HepG2 (cell line): Measurements from ENCODE around the gene WDR81. TPM values are rescaled to one million over a fixed set of nuclear protein-coding genes. Genes with fewer than 3 reads are reported as not detected.

Source experiments
- ATF1 ChIP-seq: IDR thresholded peaks from 2 replicates; pipeline ENCODE4 v1.6.1; 2016; ENCODE audit warnings: mild to moderate bottlenecking, control low read depth
- ETV6 ChIP-seq: sonication (generic); formaldehyde crosslinking; conservative IDR thresholded peaks from 2 replicates; pipeline ENCODE4 v1.4.0; 2020; ENCODE audit warnings: missing genetic modification reagents
- HES4 ChIP-seq: sonication (generic); formaldehyde crosslinking; IDR thresholded peaks from 2 replicates; pipeline ENCODE4 v1.9.0; 2021; ENCODE audit warnings: mild to moderate bottlenecking, missing genetic modification reagents, borderline replicate concordance
- KDM3A ChIP-seq: IDR thresholded peaks from 2 replicates; pipeline ENCODE4 v1.6.1; 2018; ENCODE audit warnings: low read depth, missing compliant biosample characterization
- NR2F6 ChIP-seq, 2 experiments: IDR thresholded peaks; 2 replicates each; pipeline ENCODE4 v1.6.1; 2016; ENCODE audit warnings: antibody characterized with exemption in 1 of 2, mild to moderate bottlenecking in 1 of 2
- RBM22 ChIP-seq: fragments of 200-400 bp; formaldehyde crosslinking; optimal IDR thresholded peaks from 2 replicates; pipeline ENCODE3; 2017; ENCODE audit warnings: mild to moderate bottlenecking, low read length, moderate library complexity
- SIX1 ChIP-seq: sonication (generic); formaldehyde crosslinking; IDR thresholded peaks from 2 replicates; pipeline ENCODE4 v1.4.0; 2020; ENCODE audit warnings: missing genetic modification reagents, borderline replicate concordance
- TCF7L2 ChIP-seq: IDR thresholded peaks from 2 replicates; pipeline ENCODE4 v1.6.1; 2011; ENCODE audit warnings: mild to moderate bottlenecking, low read depth, low read length, moderate library complexity
- U2AF1 ChIP-seq: fragments of 200-400 bp; formaldehyde crosslinking; optimal IDR thresholded peaks from 2 replicates; pipeline ENCODE3; 2017; ENCODE audit warnings: mild to moderate bottlenecking, low read depth, low read length
- ZNF160 ChIP-seq: sonication (generic); formaldehyde crosslinking; IDR thresholded peaks from 2 replicates; pipeline ENCODE4 v1.8.0; 2022; ENCODE audit warnings: mild to moderate bottlenecking, inconsistent platforms, missing genetic modification reagents
- ZNF350 ChIP-seq: sonication (generic); formaldehyde crosslinking; IDR thresholded peaks from 2 replicates; pipeline ENCODE4 v1.4.0; 2020; ENCODE audit warnings: mild to moderate bottlenecking, low read depth, missing genetic modification reagents, borderline replicate concordance
- ZNF441 ChIP-seq: sonication (generic); formaldehyde crosslinking; IDR thresholded peaks from 2 replicates; pipeline ENCODE4 v1.7.0; 2021; ENCODE audit warnings: missing genetic modification reagents, borderline replicate concordance
- ZNF724P ChIP-seq: sonication (generic); formaldehyde crosslinking; IDR thresholded peaks from 2 replicates; pipeline ENCODE4 v1.8.0; 2022; ENCODE audit warnings: missing genetic modification reagents, borderline replicate concordance
- ZNF777 ChIP-seq: sonication (generic); formaldehyde crosslinking; IDR thresholded peaks from 2 replicates; pipeline ENCODE4 v1.4.0; 2020; ENCODE audit warnings: missing genetic modification reagents
- ZNF788 ChIP-seq: sonication (generic); formaldehyde crosslinking; IDR thresholded peaks from 2 replicates; pipeline ENCODE4 v1.5.0; 2020; ENCODE audit warnings: mild to moderate bottlenecking, missing genetic modification reagents, borderline replicate concordance
- ZXDC ChIP-seq: sonication (generic); formaldehyde crosslinking; IDR thresholded peaks from 2 replicates; pipeline ENCODE4 v1.5.0; 2020; ENCODE audit warnings: mild to moderate bottlenecking, missing genetic modification reagents
- polyA plus RNA-seq, 8 experiments: library from polyadenylated mRNA; depleted of rRNA in 3 of 8; stranded (reverse) in 7 of 8; unstranded in 1 of 8; fragments of >200 nt; fragmentation: Illumina TruSeq in 4 of 8; extraction: Trizol in 4 of 8; gene quantifications; 2 replicates each; pipeline versions ENCODE4 v1.2.1 to v1.2.3, GENCODE V29; 2011 to 2016; ENCODE audit warnings: low read depth in 4 of 8, missing spikeins in 1 of 8, mixed read lengths in 1 of 8; ENCODE audit not compliant: insufficient read depth in 1 of 8
- total RNA-seq, 5 experiments: library from RNA; depleted of rRNA; stranded (reverse); fragments of >200 nt; fragmentation: Illumina TruSeq; extraction: Trizol; gene quantifications; 2 replicates each; pipeline ENCODE4 v1.2.3, GENCODE V29; 2016; ENCODE audit warnings: low read depth in 1 of 5
- TF ChIP-seq, protein P1 (sequence below): sonication (generic); formaldehyde crosslinking; IDR thresholded peaks from 2 replicates; pipeline ENCODE4 v1.4.0; 2020; ENCODE audit warnings: missing genetic modification reagents
- TF ChIP-seq, protein P2 (sequence below), 2 experiments: sonication (generic) in 1 of 2; formaldehyde crosslinking in 1 of 2; IDR thresholded peaks; 2 replicates each; pipeline versions ENCODE4 v1.4.0 to v1.6.1; 2018 to 2020; ENCODE audit warnings: missing genetic modification reagents in 2 of 2, borderline replicate concordance in 1 of 2, low read depth in 1 of 2, mild to moderate bottlenecking in 1 of 2, missing biosample characterization in 1 of 2
- TF ChIP-seq, protein P3 (sequence below): IDR thresholded peaks from 2 replicates; pipeline ENCODE4 v1.6.1; 2018; ENCODE audit warnings: missing genetic modification reagents

The WDR81 gene
- total and polyA plus RNA-seq, 2 of the 13 experiments (the other 11 are each of a cell fraction or from before 2014, with no cell fraction given) = 9.1 to 16.7 TPM

- TF ChIP-seq ZNF724P (CRISPR knock-in tag) (peak; percentile 54; the same call in 1 of the 2 replicates), ZNF441 (peak; percentile 36; the same call in 1 of the 2 replicates), TCF7L2 (no peak), ZNF788 (no peak; the same call in 1 of the 2 replicates), ZXDC (peak; percentile 30; the same call in 1 of the 2 replicates), NR2F6 (IDR thresholded peaks at IDR 0.05) (no peak), NR2F6 (CRISPR knock-in tag; IDR thresholded peaks at IDR 0.05) (peak; percentile 55; the same call in 1 of the 2 replicates), U2AF1 (no peak), ATF1 (CRISPR knock-in tag) (no peak), RBM22 (no peak), ETV6 (CRISPR knock-in tag) (no peak), ZNF160 (CRISPR knock-in tag) (no peak), ZNF350 (CRISPR knock-in tag) (no peak), ZNF777 (CRISPR knock-in tag) (no peak), SIX1 (CRISPR knock-in tag) (no peak), HES4 (CRISPR knock-in tag) (no peak), KDM3A (no peak)
- TF ChIP-seq, protein P1, sequence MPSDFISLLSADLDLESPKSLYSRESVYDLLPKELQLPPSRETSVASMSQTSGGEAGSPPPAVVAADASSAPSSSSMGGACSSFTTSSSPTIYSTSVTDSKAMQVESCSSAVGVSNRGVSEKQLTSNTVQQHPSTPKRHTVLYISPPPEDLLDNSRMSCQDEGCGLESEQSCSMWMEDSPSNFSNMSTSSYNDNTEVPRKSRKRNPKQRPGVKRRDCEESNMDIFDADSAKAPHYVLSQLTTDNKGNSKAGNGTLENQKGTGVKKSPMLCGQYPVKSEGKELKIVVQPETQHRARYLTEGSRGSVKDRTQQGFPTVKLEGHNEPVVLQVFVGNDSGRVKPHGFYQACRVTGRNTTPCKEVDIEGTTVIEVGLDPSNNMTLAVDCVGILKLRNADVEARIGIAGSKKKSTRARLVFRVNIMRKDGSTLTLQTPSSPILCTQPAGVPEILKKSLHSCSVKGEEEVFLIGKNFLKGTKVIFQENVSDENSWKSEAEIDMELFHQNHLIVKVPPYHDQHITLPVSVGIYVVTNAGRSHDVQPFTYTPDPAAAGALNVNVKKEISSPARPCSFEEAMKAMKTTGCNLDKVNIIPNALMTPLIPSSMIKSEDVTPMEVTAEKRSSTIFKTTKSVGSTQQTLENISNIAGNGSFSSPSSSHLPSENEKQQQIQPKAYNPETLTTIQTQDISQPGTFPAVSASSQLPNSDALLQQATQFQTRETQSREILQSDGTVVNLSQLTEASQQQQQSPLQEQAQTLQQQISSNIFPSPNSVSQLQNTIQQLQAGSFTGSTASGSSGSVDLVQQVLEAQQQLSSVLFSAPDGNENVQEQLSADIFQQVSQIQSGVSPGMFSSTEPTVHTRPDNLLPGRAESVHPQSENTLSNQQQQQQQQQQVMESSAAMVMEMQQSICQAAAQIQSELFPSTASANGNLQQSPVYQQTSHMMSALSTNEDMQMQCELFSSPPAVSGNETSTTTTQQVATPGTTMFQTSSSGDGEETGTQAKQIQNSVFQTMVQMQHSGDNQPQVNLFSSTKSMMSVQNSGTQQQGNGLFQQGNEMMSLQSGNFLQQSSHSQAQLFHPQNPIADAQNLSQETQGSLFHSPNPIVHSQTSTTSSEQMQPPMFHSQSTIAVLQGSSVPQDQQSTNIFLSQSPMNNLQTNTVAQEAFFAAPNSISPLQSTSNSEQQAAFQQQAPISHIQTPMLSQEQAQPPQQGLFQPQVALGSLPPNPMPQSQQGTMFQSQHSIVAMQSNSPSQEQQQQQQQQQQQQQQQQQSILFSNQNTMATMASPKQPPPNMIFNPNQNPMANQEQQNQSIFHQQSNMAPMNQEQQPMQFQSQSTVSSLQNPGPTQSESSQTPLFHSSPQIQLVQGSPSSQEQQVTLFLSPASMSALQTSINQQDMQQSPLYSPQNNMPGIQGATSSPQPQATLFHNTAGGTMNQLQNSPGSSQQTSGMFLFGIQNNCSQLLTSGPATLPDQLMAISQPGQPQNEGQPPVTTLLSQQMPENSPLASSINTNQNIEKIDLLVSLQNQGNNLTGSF (CRISPR knock-in tag) = no peak
- TF ChIP-seq, protein P2, sequence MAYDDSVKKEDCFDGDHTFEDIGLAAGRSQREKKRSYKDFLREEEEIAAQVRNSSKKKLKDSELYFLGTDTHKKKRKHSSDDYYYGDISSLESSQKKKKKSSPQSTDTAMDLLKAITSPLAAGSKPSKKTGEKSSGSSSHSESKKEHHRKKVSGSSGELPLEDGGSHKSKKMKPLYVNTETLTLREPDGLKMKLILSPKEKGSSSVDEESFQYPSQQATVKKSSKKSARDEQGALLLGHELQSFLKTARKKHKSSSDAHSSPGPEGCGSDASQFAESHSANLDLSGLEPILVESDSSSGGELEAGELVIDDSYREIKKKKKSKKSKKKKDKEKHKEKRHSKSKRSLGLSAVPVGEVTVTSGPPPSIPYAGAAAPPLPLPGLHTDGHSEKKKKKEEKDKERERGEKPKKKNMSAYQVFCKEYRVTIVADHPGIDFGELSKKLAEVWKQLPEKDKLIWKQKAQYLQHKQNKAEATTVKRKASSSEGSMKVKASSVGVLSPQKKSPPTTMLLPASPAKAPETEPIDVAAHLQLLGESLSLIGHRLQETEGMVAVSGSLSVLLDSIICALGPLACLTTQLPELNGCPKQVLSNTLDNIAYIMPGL (CRISPR knock-in tag; IDR thresholded peaks at IDR 0.05; ENCODE audit: borderline replicate concordance in 1 of 2, low read depth in 1 of 2) = 0 out of 4 replicates have a peak, but pooled peaks of 1 of the 2 experiments have one; percentile 17
- TF ChIP-seq, protein P3, sequence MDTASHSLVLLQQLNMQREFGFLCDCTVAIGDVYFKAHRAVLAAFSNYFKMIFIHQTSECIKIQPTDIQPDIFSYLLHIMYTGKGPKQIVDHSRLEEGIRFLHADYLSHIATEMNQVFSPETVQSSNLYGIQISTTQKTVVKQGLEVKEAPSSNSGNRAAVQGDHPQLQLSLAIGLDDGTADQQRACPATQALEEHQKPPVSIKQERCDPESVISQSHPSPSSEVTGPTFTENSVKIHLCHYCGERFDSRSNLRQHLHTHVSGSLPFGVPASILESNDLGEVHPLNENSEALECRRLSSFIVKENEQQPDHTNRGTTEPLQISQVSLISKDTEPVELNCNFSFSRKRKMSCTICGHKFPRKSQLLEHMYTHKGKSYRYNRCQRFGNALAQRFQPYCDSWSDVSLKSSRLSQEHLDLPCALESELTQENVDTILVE (CRISPR knock-in tag) = peak; percentile 57; the same call in 1 of the 2 replicates
Measured at GRCh38 chr17:1724351-1724868, at the start of gene WDR81 (continued).
